ENCODE results near the gene WDCP.

DNA sequence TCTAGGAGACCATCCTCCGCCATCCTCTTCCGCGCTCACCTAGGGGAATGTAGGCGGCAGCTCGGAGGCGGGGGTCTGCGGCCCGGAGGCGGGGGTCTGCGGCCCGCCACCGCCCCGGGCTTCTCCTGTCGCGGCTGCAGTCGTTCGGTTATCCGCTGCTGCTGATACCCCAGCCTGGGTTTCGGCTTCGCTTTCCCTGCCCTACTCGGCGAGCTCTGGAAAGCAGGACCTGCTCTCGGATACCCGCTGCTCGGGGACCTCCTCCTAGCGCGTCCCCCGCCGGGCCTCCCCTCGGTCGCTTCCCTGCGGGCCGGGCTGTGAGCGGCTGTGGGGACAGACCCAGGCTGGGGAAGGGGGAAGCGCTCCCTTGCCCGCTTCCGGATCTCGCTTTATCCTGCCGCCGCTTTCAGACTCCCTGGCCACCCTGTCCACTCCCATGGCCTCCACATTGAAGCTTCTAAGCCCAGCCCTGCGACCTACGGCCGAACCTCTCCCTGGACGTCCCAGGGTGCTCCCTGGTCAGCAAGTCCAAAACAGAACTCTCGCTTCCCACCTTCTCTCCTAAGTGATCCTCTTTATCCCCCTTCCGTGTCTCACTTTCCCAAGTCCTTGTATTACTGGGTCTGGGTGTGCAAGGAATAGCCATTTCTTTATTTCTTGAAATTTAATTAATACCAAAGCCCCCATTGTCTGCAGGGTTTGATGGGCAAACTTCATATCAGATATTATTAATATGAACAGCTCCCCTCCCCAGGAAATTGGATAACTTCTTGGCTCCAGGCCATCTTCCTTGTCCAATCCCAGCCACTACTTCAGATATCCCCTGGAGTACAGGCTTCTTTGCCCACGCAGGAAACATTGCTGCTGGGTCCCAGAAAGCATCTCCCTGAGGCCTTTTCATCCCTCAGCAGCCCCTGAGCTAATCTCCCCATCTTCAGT lies 3.1 kb upstream of the WDCP start:
- TF ChIP-seq CTCF (IDR thresholded peaks at IDR 0.05) (no peak), REST (IDR thresholded peaks at IDR 0.05; ENCODE audit: insufficient read depth in 1 of 2, low read depth in 2 of 2, low read length in 1 of 2) (no peak), POLR2AphosphoS5 (IDR thresholded peaks at IDR 0.05; ENCODE audit: low read depth, low read length) (no peak)

Measured in Panc1 (cell line).